Activated CD8-positive, alpha-beta memory T cell treated with anti-CD3 and anti-CD28 coated beads, Interleukin-2, amount 50 U/mL, for 1 hour (primary cell): ENCODE results near the gene CWC22.
"Not testable (repeated sequence)": the region's sequence is repeated elsewhere in the genome, so short reads cannot be mapped to it uniquely, and the experiment has no call there.

Experiments used
- DNase-seq: peaks from one replicate; pipeline ENCODE4 v3.0.0-alpha.2; 2020; ENCODE audit errors: extremely low read depth

CWC22 gene

DNA sequence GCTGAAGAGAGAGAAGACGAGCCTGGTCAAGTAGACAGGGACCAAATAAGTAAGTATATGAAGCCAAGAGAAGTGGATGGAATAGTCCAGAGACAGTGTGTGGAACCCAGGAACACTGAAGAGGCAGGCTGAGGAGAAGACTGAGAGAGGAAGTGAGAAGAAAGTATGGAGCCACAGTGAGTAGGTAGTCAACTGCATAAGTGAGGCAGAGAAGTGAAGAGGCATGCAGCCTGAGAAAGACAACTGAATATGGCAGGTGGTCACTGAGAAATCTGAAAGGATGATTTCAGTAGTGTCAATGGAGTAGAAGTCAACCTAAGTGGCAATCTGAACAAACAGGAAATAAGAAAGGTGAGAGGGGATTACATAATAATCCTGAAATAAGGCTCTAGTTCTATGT is 55.4 kb downstream of the CWC22 start:
- DNase-seq, result no peak

- no peak for DNase-seq
Measured at GRCh38 chr2:179950391-179950790, 56.7 kb downstream of the CWC22 start.

- DNase-seq, result no peak
Measured at GRCh38 chr2:179949438-179949837, 57.7 kb downstream of the CWC22 start.

DNA sequence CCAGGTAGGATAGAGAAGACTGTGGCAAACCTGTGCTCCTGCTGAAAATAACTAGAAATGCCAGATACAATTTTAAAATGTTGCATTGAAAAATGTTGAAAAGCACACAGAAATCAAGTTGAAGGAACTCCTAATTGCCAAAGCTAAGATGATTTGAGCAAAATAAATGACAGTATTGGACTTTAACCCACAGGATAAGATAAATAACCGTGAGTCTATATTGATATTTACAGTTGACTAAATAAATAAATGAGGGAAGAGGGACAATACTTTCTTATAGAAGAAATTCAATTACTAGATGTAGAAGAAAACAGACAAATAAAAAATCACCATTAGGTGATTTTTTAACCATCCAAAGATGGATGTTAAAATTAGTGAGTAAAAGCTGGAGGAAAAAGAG is 59.0 kb downstream of the CWC22 start:
- DNase-seq, result no peak

- no peak for DNase-seq
Measured at GRCh38 chr2:179946810-179947615, 60.1 kb downstream of the CWC22 start.

GRCh38 chr2:179946346-179946745 is 60.8 kb downstream of the CWC22 start:
- no peak for DNase-seq

GRCh38 chr2:179939259-179939658 is 67.8 kb downstream of the CWC22 start:
- no peak for DNase-seq

- no peak for DNase-seq
Measured at GRCh38 chr2:179938026-179938425, 69.1 kb downstream of the CWC22 start.

DNA sequence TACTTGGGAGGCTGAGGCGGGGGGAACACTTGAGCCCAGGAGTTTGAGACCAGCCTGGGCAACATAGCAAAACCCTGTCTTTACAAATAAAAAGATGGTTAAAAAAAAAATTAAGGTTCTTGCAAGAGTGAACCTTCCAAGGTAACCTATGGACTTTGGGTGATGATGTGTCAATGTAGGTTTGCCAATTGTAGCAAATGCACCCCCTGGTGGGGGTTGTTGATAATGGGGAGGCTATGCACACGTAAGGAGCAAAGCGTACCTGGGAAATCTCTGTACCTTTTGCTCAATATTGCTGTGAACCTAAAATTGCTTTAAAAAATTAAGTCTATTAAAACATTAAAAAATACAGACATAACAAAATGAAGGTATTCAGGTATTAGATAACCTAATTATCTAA is 70.4 kb downstream of the CWC22 start:
- DNase-seq, result no peak

DNA sequence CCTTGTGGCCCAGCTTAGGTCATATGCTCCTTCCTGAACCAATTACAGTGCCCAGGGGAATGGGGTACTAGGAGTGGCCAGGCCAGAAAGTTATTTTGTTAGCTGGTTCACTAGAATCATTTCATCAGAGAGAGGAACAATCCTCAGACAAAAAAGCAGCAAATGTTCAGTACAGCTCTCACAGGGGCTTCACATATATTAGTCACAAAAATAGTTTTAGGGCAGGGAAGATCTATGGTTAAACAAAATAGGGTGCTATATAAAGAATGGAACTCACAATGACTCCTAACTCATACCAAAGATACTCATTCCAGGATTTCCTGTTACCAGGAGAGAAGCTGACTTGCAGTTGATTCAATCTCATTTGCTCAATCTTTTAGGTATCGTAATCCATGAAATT is 71.0 kb downstream of the CWC22 start:
- DNase-seq, result no peak

- DNase-seq, result no peak
Measured at GRCh38 chr2:179932786-179933185, 74.3 kb downstream of the CWC22 start.

DNA sequence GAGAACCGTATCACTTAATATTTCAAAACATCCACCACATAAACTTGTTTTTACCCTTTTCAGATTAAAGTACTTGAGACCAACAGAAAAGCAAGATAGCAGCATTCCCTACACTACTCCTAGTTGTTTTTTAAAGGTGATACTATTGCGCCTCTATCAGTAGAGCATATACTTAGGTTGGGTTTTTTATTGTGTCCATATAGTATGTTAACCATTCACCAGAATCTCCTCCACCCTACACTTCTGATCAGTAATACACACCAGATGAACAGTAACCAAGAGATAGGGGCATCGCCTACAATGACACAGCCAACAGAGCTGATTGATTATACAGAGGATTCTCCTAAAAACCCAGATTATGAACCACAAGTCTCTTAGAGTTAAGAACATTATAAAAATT is 75.6 kb downstream of the CWC22 start:
- no peak for DNase-seq

DNA sequence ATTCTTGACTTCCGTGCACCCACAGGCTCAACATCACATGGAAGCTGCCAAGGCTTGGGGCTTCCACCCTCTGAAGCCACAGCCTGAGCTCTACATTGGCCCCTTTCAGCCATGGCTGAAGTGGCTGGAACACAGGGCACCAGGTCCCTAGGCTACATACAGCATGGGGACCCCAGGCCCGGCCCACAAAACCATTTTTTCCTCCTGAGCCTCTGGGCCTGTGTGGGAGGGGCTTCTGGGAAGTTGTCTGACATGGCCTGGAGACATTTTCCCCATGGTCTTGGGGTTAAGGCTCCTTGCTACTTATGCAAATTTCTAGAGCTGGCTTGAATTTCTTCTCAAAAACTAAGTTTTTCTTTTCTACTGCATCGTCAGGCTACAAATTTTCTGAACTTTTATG is 77.1 kb downstream of the CWC22 start:
- DNase-seq, result not testable (repeated sequence)

- DNase-seq, result no peak
Measured at GRCh38 chr2:179927041-179927440, 80.1 kb downstream of the CWC22 start.

- no peak for DNase-seq
Measured at GRCh38 chr2:179925713-179926112, 81.4 kb downstream of the CWC22 start.

DNA sequence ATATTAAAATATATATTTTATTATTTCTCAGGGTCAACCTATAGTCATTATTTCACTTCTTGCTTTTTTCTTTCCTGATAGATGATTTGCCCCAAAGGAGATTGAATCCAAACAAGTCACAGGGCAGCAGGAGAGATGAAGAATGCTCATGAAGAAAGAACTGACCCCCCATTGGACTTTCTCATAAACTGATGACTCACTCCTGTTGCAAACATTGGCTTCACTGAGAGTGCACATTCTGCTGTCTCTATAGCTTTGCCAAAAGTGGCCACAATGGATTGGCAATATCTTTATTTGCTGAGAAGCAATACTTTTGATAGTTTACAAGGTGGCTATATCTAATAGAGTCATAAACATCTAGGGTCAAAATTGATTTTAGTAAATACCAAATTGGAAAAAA is 89.8 kb downstream of the CWC22 start:
- DNase-seq, result no peak

- DNase-seq, result no peak
Measured at GRCh38 chr2:179915395-179915992, 91.6 kb downstream of the CWC22 start.

- DNase-seq, result no peak
Measured at GRCh38 chr2:179913809-179914208, 93.3 kb downstream of the CWC22 start.

DNA sequence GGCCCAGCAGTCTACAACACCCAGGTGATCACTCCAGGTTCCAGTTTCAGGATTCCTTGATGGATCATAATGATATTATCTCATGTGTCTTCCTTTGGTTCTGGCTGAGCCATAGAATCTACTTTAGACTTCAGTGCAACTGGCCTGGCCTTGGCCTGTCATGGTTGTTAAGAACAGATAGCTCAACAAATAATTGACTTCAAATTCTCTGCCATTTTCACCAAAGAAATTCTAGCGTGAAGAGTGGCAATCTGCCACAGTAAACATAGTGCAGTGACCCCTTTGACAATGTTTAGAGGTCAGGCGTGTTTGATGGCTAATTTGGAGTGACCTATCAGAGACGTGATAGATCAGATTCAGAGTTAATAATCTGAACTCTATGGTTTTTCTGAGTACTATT is 95.5 kb downstream of the CWC22 start:
- no peak for DNase-seq

- no peak for DNase-seq
Measured at GRCh38 chr2:179910735-179911113, 96.4 kb downstream of the CWC22 start.

- no peak for DNase-seq
Measured at GRCh38 chr2:179909845-179910734, 97.0 kb downstream of the CWC22 start.

GRCh38 chr2:179900655-179901054 is 106.4 kb downstream of the CWC22 start:
- DNase-seq, result no peak

DNA sequence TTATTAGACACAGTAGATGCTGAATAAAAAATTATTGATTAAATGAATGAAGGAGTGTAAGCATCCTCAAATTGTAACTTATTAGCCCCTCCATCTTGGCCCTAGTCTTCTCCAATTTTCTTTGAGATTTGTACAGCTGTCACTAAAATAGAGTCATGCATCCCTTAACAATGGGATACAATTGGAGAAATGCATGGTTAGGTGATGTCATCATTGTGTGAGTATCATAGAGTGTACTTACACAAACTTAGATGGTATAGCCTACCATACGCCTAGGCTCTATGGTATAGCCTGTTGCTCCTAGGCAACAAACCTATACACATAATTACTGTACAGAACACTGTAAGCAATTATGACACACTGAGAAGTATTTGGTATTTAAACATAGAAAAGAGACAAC is 107.4 kb downstream of the CWC22 start:
- no peak for DNase-seq
